NCI-H69 (cell line): ENCODE results near the gene MAMLD1.

Experiments
- DNase-seq: peaks from one replicate; lab custom pipeline; 2025; lab: John Stamatoyannopoulos, UW

MAMLD1 gene

DNA sequence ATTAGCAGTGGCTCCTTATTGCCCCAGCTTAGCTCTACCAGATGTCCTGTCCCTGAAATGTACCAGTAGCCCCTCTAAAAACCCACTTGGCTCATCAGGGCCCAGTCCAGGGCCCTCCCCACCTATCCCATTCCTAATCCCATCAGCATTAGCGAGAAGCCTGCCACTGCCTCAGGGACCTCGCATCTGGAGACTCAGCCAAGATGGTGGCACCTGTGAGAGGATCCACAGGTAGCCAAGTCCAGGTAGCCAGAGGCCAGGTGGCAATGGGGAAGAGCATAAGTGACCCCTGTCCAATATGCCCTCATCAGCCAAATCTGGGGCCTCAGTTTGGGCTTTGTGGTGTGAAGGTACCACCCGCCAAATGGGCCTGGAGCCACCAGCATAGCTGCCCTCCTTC is 97.7 kb downstream of the MAMLD1 start:
- no peak for DNase-seq

DNA sequence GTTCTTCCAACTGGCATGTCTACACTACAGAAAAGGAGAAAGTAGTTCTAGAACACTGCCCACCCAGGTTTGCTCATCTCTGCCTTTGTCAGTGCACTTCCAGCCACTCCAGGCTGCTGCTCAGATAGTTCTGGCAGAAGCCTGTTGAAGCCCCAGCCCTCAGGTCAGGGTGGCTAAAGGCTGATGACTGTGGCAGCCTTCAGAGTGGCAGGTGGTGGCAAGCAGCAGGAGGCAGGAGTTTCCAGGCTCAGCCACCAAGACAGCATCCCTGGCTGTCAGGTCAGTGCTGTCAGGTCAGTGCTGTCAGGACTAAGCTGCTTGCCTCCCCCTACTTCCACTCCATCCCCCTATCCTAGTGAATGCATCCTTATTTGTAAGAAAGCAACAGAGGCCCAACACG is 100.4 kb downstream of the MAMLD1 start:
- no peak for DNase-seq

DNA sequence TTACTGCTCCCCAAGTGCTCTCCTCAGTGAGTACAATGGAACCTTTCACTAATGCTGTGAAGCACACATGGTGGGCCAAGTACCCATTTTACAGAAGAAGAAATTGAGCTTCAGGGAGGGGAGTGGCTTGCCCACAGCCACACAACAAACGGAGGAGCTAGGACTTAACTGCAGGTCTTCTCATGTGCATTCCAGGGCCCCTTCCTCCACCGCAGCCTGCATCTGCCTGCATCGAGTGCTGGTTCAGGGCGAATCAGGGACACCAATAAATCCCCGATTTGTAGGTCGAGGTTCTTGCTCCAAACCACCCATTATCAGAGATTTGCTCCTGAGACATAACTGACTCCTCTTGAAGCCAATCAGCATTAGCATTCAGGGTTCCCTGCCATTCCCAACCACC is 100.9 kb downstream of the MAMLD1 start:
- no peak for DNase-seq

GRCh38 chrX:150465326-150465725 is 102.2 kb downstream of the MAMLD1 start:
- DNase-seq, result no peak

GRCh38 chrX:150465881-150466775 is 103.0 kb downstream of the MAMLD1 start:
- DNase-seq, result no peak

DNA sequence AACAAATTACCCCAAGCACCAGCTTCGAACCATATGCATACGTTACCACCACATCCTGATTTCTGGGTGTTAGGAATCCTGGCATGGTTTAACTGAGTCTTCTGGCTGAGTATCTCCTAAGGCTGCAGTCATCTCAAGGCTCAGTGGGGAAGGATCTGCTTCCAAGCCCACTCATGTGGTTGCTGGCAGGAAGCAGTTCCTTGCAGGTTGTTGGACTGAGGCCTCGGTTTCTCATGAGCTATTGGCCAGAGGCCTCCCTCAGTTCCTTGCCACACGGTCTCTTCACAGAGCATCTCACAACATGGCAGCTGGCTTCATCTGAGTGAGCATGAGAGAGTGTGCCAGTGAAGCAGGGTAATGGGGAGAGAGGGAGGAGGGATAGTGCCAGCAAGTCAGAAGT is 109.2 kb downstream of the MAMLD1 start:
- no peak for DNase-seq

- DNase-seq, result no peak
Observed at GRCh38 chrX:150473371-150473770, 110.3 kb downstream of the MAMLD1 start.

- no peak for DNase-seq
Observed at GRCh38 chrX:150475461-150475860, 112.3 kb downstream of the MAMLD1 start.

DNA sequence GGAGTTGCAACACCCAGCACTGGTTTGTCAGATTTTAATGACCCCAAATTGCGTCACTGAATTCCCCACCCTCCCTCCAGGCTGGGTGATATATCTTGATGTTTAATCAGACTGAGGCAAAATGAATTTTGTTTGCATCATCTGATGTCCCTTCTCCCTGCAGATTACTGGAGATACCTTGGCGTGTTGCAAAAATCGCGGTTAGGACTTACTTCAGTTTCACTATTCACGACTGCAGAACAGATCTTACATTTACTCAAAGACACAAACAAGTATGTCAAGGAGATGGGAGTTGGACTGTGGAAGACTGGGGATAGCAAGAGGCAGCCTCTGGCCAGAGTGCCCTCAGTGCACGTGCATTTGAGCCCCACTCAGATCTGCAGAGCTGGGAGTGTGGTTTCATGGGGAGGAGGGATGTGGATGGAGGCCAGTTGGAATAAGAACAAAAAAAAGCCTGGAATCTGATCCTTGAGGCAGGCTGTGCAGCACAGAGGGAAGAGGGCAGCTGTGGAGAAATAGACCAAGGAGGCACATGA is 113.1 kb downstream of the MAMLD1 start:
- DNase-seq, result no peak

- DNase-seq, result no peak
Observed at GRCh38 chrX:150477371-150477770, 114.3 kb downstream of the MAMLD1 start.

- DNase-seq, result no peak
Observed at GRCh38 chrX:150478496-150479492, 115.7 kb downstream of the MAMLD1 start.

GRCh38 chrX:150482537-150483206 is 119.6 kb downstream of the MAMLD1 start:
- no peak for DNase-seq

- no peak for DNase-seq
Observed at GRCh38 chrX:150483356-150483985, 120.4 kb downstream of the MAMLD1 start.

DNA sequence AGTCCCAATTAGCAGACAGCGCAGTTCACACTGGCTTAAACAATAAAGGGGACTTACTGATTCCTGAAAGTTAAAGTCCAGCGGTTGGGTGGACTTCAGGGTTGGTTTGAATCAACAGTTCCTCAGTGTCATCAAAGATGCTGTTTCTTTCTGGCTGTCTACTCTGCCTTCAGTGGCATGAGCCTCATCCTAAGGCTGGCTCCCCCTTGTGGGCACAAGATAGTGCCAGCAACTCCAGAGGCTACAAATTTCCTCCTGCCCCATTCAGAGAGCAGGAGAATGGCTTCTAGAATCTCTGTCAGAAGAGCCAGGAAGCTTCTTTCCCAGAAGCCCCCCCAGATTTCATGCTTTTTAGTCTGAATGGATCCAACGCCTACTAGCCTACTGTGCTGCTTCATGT is 122.9 kb downstream of the MAMLD1 start:
- DNase-seq, result no peak

DNA sequence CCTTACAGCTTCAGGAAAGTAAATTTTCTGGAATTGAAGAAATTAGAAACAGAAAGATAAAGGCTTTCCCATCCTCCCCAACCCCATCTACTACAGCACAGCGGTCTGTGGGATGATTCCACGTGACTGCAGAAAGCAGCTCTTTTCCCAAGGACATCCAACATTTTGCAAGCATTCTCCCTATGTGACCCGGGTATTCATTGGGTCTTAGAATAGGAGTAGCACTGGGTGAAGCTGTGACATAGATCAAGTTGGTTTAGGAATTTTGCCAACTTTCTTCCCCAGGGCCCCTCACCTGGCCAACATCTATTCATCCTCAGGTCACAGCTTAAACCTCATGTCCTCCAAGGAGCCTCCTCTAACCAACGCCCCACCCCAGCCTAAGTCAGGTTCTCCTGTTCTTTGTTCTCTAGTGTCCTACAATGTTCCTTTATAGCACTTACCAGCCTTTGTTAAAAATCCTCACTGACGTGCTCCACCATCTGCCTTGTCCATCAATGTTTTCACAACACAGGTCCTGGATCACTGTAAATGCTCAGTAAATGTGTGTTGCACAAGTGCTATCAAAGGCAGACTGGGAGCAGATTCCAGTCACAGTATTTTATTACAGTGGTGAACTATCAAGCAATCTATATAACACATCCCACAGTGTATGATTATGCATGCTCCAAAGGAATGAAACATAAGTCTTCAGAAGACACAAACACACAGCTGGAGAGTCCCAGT is 124.4 kb downstream of the MAMLD1 start:
- no peak for DNase-seq

- no peak for DNase-seq
Observed at GRCh38 chrX:150489359-150490015, 126.4 kb downstream of the MAMLD1 start.

DNA sequence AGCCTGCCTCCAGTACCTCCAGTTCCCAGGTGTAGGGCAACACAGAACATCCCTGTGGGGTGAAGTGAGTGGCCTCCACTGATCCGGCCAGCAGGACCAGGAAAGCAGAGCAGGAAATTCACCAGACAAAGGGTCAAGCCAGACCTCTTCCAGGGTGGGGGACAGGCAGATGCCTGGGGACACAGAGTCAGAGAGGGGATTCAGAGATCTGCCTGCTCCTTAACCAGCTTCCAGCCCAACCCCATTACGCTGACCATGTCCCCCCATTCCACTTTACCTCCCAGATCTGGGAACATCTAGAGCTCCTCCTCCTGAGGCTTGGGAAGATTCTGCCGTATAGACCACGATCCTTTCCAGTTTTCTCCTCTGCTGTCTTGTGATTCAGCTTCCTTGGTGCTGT is 132.4 kb downstream of the MAMLD1 start:
- DNase-seq, result no peak

DNA sequence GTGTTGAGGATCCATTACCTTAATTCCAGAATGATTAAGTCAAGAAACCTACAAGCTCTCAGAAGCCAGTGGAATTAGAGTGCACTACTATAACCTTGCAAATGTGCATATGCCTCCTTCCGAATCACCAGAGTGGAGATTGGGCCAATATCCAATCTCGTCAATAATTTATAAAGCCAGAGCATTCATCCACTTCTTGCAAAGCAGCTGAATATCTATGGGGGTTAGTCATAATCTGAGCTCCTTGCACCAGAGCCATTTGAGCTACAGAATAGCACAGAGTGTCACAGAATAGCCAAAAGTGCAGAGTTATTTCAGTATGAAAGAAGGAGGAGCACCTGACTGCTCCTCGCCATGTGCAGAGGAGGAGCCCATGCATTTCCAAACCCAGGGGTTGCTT is 136.1 kb downstream of the MAMLD1 start:
- DNase-seq, result no peak

- no peak for DNase-seq
Observed at GRCh38 chrX:150502091-150502490, 139.0 kb downstream of the MAMLD1 start.
